GM12873 (cell line): ENCODE results near the gene NKAIN4.

ENCODE experiments used
- CTCF ChIP-seq: IDR thresholded peaks from 2 replicates; pipeline ENCODE4 v1.5.1; 2012; ENCODE audit warnings: low read depth, mild to moderate bottlenecking, moderate library complexity, low read length, control low read depth; ENCODE audit not compliant: insufficient read depth; ENCODE audit errors: missing control alignments

The NKAIN4 gene

DNA sequence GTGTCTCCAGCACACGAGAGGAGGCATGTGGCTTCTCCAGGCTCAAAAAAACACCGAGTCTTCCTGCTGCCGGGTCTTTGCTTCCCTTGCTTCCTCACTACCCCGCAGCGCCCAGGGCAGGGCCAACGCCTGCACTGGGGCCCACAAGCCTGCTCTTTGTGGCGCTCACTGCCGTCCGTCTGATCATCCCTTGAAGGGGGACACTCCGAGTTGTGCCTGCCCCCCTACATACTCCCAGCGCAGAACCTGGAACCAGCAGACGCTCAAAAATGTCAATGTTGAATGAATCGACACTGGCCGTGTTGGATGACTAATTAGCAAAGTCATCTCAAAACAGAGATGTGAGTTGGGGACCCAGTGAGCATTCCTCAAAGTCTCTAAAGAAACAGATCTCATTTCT, 10.3 kb upstream of the NKAIN4 start:
- TF ChIP-seq CTCF, result no peak

GRCh38 chr20:63264000-63264399, 9.7 kb upstream of the NKAIN4 start:
- TF ChIP-seq CTCF, result no peak

GRCh38 chr20:63262836-63263235, 8.6 kb upstream of the NKAIN4 start:
- TF ChIP-seq CTCF, result no peak

GRCh38 chr20:63261795-63262528, 7.7 kb upstream of the NKAIN4 start:
- no peak for TF ChIP-seq CTCF

- no peak for TF ChIP-seq CTCF
Observed at GRCh38 chr20:63261060-63261794, 7.0 kb upstream of the NKAIN4 start.

DNA sequence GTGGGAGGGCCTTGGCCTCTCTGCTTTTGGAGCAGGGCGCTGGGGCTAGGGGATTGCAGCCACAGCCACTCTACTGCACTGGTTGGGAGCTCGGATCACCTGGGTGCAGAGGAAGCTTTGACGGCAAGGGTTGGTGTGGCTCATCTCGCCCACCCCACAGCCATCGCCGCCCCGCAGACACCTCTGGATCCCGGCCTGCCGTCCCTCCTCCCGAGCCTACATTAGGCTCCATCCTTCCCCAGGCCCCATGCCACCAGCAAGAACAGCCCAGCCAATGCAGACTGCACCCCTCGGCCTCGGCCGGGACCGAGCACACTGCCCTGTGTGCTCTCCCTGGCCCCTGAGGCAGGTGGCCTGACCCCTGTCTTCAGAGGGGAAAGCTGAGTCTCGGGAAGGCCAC, 6.3 kb upstream of the NKAIN4 start:
- TF ChIP-seq CTCF, result no peak

DNA sequence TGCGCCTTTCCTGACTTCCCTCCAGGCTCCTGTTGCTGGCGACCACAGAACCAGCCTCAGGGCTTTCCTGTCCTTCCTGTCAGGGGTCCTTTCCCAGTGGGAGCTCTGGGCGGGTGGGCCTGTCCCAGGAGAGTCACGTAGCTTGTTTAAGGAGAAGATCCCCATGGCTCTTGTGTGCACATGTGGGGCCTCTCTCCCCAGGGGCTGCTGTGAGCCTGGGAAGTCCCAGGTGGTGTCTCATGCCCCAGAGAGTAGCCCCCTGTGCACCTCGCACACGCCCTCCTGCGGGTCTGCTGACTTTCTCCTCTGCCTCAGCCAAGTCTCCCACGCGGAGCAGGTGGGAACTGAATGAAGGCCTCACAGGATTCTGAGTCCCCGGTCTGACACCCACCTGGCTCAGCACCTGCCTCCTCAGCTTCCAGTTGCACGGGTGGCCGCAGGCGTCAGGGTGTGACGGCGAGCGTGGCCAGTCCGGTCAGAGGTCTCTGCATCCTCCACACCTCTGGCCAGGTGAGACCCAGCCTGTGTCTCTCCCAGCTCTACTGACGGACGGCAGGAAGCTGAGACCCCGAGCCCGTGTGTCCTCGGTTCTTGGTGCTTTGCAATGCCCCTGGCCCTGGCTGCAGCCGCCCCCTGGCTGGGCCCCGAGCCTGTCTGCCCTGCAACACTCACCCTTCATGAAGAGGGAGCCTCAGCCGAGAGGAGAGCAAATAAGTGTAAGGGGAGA, 5.6 kb upstream of the NKAIN4 start:
- TF ChIP-seq CTCF, result no peak
